AG10803 (cell line): ENCODE data around the gene BOC.

Experiments used
- DNase-seq: peaks from one replicate; pipeline ENCODE4 v3.0.0; 2010; ENCODE audit warnings: low read depth
- H3K4me3 ChIP-seq: 2 replicates; pipeline ENCODE4 v1.5.1; 2011; ENCODE audit warnings: mild to moderate bottlenecking, low read length, control low read depth
- TF ChIP-seq, protein P1 (sequence below): conservative IDR thresholded peaks from 2 replicates; pipeline ENCODE4 v1.5.1; 2011; ENCODE audit warnings: mild to moderate bottlenecking, low read length, control low read depth, inconsistent platforms

BOC gene

GRCh38 chr3:113269661-113270060 lies 58.3 kb downstream of the BOC start:
- H3K4me3 ChIP-seq: no peak overlapping the region
- TF ChIP-seq, protein P1, sequence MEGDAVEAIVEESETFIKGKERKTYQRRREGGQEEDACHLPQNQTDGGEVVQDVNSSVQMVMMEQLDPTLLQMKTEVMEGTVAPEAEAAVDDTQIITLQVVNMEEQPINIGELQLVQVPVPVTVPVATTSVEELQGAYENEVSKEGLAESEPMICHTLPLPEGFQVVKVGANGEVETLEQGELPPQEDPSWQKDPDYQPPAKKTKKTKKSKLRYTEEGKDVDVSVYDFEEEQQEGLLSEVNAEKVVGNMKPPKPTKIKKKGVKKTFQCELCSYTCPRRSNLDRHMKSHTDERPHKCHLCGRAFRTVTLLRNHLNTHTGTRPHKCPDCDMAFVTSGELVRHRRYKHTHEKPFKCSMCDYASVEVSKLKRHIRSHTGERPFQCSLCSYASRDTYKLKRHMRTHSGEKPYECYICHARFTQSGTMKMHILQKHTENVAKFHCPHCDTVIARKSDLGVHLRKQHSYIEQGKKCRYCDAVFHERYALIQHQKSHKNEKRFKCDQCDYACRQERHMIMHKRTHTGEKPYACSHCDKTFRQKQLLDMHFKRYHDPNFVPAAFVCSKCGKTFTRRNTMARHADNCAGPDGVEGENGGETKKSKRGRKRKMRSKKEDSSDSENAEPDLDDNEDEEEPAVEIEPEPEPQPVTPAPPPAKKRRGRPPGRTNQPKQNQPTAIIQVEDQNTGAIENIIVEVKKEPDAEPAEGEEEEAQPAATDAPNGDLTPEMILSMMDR: no peak
- DNase-seq: no peak

GRCh38 chr3:113270068-113270467 lies 58.7 kb downstream of the BOC start:
- H3K4me3 ChIP-seq: no peak overlapping the region
- DNase-seq: no peak
- TF ChIP-seq, protein P1: no peak

DNA sequence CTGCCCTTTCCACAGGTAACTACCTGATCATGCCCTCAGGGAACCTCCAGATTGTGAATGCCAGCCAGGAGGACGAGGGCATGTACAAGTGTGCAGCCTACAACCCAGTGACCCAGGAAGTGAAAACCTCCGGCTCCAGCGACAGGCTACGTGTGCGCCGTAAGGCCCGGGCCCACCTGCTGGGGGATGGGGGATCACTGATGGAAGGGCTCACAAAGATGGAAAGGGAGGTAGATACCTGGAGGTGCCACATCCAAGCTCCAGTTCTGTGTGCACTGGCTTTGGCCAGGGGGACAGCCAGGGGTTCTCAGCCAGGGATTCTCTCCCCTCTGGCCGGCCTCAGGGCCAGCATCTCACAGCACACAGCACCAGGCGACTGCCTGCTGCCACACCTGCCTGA lies 59.4 kb downstream of the BOC start:
- no peak for DNase-seq
- TF ChIP-seq, protein P1: no peak
- no peak overlapping the region for H3K4me3 ChIP-seq

- no peak overlapping the region for H3K4me3 ChIP-seq
- no peak for DNase-seq
- TF ChIP-seq, protein P1: no peak
Observed at GRCh38 chr3:113271189-113271588, 59.8 kb downstream of the BOC start.

DNA sequence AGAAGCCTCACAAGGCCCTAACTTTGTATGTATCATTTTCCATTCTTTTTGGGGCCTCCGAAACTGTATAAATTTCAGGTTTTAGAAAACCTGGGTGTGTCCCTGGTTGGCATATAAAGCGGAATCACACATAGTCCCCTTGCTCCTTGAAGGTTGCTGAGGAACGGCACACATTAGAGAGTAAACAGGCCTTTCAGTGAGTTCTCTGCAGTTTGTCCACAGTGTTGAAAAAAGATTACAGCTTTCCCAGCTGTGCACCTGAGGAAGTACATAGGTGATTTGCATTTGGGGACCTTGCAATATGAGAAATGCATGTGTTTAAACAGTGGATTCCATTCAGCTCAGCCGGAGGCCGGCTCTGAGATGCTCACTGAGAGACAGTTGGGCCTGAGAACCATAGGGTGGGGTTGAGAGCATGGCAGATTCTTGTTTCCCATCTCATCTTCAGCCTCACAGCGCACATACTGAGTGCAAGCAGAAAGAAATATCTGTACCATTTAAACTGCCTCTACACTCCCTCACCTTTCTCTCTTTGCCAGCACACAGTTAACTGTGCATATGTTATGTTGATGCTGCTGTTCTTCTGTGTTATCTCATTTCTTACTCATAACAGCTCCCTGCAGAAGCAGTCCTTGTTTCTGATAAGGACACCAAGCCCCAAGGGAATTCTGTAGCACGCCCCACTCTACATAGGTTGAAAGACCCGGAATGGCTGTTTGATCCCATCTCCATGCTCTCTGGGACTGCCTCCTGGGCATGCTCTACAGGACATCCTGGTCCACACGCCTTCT lies 60.4 kb downstream of the BOC start:
- TF ChIP-seq, protein P1: no peak
- DNase-seq: no peak
- H3K4me3 ChIP-seq: no peak overlapping the region

- DNase-seq: no peak
- no peak overlapping the region for H3K4me3 ChIP-seq
- TF ChIP-seq, protein P1: no peak
Observed at GRCh38 chr3:113272385-113272779, 61.0 kb downstream of the BOC start.

DNA sequence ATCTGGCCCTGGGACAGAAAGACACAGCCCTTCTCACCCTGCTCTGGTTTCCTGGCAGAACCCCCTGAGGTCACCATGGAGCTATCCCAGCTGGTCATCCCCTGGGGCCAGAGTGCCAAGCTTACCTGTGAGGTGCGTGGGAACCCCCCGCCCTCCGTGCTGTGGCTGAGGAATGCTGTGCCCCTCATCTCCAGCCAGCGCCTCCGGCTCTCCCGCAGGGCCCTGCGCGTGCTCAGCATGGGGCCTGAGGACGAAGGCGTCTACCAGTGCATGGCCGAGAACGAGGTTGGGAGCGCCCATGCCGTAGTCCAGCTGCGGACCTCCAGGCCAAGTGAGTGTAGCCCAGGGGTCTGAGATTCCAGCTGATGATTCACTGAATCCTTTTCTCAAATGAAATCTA lies 61.7 kb downstream of the BOC start:
- no peak overlapping the region for H3K4me3 ChIP-seq
- TF ChIP-seq, protein P1: no peak
- no peak for DNase-seq
